Neural cell (in vitro differentiated cells): ENCODE measurements around the gene PSRC1.

Source experiments
- CTCF ChIP-seq: fragments of 450-650 bp; IDR thresholded peaks from 2 replicates; pipeline ENCODE4 v1.5.1; 2014; ENCODE audit warnings: antibody characterized with exemption, mild to moderate bottlenecking, moderate library complexity; ENCODE audit not compliant: poor library complexity, severe bottlenecking
- EZH2 ChIP-seq: fragments of 200-600, 300-800 bp; shearing (Covaris generic), sonication (generic); IDR thresholded peaks from 2 replicates; pipeline ENCODE4 v1.6.1; 2014; ENCODE audit warnings: antibody characterized with exemption, low read length, borderline replicate concordance, mild to moderate bottlenecking; ENCODE audit not compliant: insufficient read depth, poor library complexity, severe bottlenecking

- TF ChIP-seq EZH2 = no peak
- TF ChIP-seq CTCF = no peak
These were observed 16.0 kb downstream of the PSRC1 start for GRCh38 chr1:109266965-109267364.
